ENCODE measurements around the gene CDC27.
"Not testable (repeated sequence)": the region's sequence is repeated elsewhere in the genome, so short reads cannot be mapped to it uniquely, and the experiment has no call there.

Gene CDC27

GRCh38 chr17:47126835-47127234 lies 62.3 kb downstream of the CDC27 start:
- DNase-seq = not testable (repeated sequence)

- not testable (repeated sequence) for DNase-seq
These were observed 65.8 kb downstream of the CDC27 start for GRCh38 chr17:47123262-47123661.

- DNase-seq = no peak
These were observed 68.5 kb downstream of the CDC27 start for GRCh38 chr17:47120521-47121095.

GRCh38 chr17:47119746-47120520 lies 69.2 kb downstream of the CDC27 start:
- DNase-seq = no peak

DNA sequence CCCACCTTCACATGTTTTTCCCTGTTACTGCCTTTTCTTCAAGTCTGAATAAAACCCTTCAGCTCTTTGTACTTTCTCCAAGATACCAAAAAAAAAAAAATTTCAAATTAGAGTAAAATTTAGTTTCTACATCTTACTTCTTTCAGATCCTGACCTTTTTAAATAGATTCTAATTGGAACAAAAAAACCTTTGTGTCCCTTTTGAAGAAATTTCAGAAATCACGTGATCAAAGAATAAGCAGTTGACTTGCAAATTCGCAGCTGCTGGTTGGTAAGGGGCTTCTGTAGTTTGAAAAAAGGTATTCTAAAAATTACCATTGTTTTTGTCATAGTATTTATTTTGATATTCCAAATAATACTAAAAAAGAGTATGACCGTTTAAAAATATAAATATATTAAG lies 71.7 kb downstream of the CDC27 start:
- no peak for DNase-seq

- DNase-seq = no peak
These were observed 83.0 kb downstream of the CDC27 start for GRCh38 chr17:47106130-47106529.

GRCh38 chr17:47105246-47105645 lies 83.8 kb downstream of the CDC27 start:
- DNase-seq = not testable (repeated sequence)

GRCh38 chr17:47102914-47103313 lies 86.2 kb downstream of the CDC27 start:
- DNase-seq = no peak

DNA sequence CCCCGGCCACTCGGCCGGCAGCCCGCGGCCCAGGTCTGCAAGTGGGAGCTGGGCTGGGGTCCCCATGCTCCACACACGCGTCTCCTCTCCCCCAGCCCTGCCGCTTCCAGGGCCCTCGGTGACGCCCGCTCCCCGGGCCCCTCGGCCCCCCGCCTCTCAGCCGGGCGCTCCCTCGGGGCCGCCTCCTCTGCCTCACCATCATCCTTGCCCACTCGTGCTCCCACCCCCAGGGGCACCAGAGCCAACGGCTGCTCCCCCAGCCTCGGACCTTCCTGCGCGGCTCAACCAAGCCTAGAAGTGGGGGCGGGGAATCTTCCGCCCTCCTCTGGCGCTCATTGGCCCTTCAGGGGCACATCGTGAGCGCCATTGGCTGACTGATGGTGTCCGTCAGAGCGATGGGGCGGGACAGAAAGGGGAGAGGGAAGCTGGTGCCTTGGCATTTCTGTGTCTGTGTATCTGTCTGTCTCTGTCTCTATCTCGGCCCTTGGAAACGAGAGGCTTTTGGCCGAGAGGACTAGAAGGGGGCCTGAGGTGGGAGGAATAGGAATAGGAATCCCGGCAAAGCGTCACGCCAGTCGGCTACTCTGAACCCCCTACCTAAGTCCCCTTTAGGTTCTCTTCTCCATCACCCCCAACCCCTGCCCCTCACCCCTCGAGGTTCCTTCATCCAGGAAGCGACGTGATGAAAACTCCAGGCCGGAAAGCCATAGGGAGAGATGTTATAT lies 88.9 kb downstream of the CDC27 start:
- DNase-seq = peak; percentile 84

DNA sequence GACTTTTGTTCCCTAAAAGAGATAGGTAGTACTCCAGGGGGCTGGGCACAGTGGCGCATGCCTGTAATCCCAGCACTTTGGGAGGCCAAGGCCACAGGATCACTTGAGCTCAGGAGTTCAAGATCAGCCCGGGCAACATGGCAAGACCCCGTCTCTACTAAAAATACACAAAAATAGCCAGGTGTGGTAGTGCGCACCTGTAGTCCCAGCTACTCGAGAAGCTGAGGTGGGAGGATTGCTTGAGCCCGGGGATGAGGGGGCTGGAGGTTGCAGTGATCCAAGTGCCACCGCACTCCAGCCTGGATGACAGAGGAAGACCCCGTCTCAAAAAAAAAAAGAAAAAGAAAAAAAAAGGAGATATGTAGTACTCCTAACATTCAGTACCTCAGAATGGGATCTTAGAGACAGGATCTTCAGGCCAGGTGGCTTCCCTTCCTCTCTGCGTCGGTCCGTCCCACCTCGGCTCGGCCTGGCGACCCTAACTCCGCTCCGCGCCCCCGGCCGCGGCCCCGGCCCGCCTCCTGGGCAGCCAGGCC lies 89.6 kb downstream of the CDC27 start:
- DNase-seq = peak; percentile 40

DNA sequence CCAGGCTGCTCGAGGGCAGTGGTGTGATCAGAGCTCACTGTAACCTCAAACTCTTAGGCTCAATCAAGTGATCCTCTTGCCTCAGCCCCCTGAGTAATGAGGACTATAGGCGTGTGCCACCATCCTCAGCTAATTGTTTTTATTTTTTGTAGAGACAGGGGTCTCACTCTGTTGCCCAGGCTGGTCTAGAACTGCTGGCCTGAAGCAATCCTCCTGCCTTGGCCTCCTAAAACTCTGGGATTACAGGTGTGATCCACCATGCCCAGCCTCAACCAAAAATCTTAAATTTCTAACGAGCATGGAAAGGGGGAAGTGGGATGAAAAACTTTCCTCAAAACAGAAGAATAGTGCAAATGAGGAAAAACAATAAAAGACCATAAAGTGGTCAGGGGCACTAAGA lies 92.8 kb downstream of the CDC27 start:
- no peak for DNase-seq

- DNase-seq = no peak
These were observed 93.8 kb downstream of the CDC27 start for GRCh38 chr17:47095268-47095667.

DNA sequence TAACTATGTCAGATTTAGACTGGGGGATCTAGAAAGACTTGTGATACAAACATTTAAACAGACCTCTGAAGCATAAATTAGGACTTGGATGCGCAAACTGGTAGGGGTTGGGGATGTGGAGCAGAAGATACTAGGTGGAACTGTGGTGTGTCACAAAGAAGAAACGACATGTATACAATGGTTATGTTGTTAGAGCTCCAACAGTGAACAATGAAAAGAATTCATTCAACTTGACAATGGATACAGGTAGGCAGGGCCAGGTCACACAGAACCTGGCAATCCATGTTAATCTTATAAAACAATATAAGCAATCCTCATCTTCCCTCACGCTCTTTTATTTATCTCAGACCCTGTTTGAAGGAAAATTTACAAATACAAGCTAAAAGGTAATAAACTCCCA lies 102.0 kb downstream of the CDC27 start:
- no peak for DNase-seq

- no peak for DNase-seq
These were observed 103.4 kb downstream of the CDC27 start for GRCh38 chr17:47085736-47086135.

- DNase-seq = no peak
These were observed 110.3 kb downstream of the CDC27 start for GRCh38 chr17:47078801-47079200.

- no peak for DNase-seq
These were observed 111.5 kb downstream of the CDC27 start for GRCh38 chr17:47077576-47077975.

DNA sequence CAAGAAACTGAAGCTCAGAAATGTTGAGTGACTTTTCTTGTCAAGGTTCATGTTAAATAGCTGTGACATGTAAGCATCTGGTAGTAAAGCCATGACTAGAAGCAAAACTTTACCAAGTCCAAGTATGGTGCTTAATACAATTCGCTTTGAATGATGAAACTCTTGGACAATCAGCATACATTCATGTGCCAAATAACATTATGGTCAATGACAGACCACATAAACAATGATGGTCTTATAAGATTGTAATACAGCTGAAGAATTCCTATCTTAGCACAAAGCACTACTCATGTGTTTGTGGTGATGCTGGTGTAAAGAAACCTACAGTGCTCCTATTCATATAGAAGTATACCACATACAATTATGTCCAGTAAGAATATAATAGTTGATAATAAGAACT lies 112.9 kb downstream of the CDC27 start:
- DNase-seq = no peak

- not testable (repeated sequence) for DNase-seq
These were observed 114.7 kb downstream of the CDC27 start for GRCh38 chr17:47074361-47074760.

GRCh38 chr17:47073629-47074028 lies 115.5 kb downstream of the CDC27 start:
- not testable (repeated sequence) for DNase-seq

GRCh38 chr17:47072886-47073285 lies 116.2 kb downstream of the CDC27 start:
- DNase-seq = no peak

GRCh38 chr17:47071171-47071570 lies 117.9 kb downstream of the CDC27 start:
- DNase-seq = not testable (repeated sequence)

DNA sequence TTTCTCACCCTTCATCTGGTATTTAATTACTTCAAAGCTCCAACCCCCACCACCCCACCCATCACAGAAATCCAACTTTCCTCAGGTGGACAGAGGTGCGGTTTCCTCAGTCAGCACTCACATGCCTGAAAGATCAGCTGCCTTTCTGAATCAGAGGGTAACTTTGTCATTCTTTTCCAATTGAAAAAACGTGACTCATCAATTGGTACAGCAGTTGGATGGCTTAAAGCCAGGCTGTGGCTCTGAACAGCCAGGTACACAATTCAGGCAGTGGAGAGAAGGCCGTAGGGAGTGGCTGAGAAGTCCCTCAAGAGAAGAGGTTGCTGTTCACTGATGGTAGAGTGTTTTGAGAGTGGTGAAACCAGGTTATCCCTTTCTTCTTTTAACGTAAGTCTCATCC lies 118.8 kb downstream of the CDC27 start:
- not testable (repeated sequence) for DNase-seq
